ENCODE measurements around the gene GEMIN7. TPM values are rescaled to one million over a fixed set of nuclear protein-coding genes. Genes with fewer than 3 reads are reported as not detected.

The GEMIN7 gene
- total and polyA plus RNA-seq, 12 donors = 10.7 to 38.2 (median 14.8) TPM

GRCh38 chr19:45086480-45086879 is 7.4 kb downstream of the GEMIN7 start:
- Histone ChIP-seq H3K36me3 (peaks cover 0 to 72% (median 11%) of the 10 kb centered on the region in 9 donors), H3K9me3 (no peaks in the 10 kb centered on the region), H3K27me3 (no peaks in the 10 kb centered on the region), H3K4me3 (no peak overlapping the region), H3K27ac (no peak overlapping the region), H3K4me1 (peaks cover 4 to 13% (median 8%) of the 10 kb centered on the region in 9 donors)
- intact Hi-C loops (cut with DNase I) = no loop called here
- no peak for TF ChIP-seq CTCF (IDR thresholded peaks at IDR 0.05)
- ATAC-seq (no peak), DNase-seq (no peak)
- 95 to 97% methylated on average over 4 of the region's 4 CpGs for WGBS, 2 donors

GRCh38 chr19:45087531-45087930 is 8.5 kb downstream of the GEMIN7 start:
- H3K27me3 ChIP-seq = no peaks in the 10 kb centered on the region
- H3K4me1 ChIP-seq = peaks cover 4 to 20% (median 9%) of the 10 kb centered on the region in 9 donors
- 79 to 82% methylated on average over 11 of the region's 11 CpGs for WGBS, 2 donors
- intact Hi-C loops (cut with DNase I) = no loop called here
- DNase-seq = no peak
- H3K36me3 ChIP-seq = peaks cover 0 to 61% (median 3%) of the 10 kb centered on the region in 9 donors
- no peak for ATAC-seq
- H3K9me3 ChIP-seq = no peaks in the 10 kb centered on the region
- TF ChIP-seq CTCF (IDR thresholded peaks at IDR 0.05) = no peak
- no peak overlapping the region for H3K4me3 ChIP-seq
- H3K27ac ChIP-seq = no peak overlapping the region

GRCh38 chr19:45090034-45090433 is 11.0 kb downstream of the GEMIN7 start:
- Histone ChIP-seq H3K27ac (no peak overlapping the region), H3K4me3 (no peak overlapping the region), H3K4me1 (peaks cover 10 to 36% (median 27%) of the 10 kb centered on the region in 9 donors), H3K36me3 (peaks cover 0 to 48% (median 3%) of the 10 kb centered on the region in 9 donors), H3K27me3 (no peaks in the 10 kb centered on the region), H3K9me3 (no peaks in the 10 kb centered on the region)
- WGBS, 2 donors = 88 to 89% methylated on average over 17 of the region's 17 CpGs
- no peak for DNase-seq
- TF ChIP-seq CTCF (IDR thresholded peaks at IDR 0.05) = no peak
- ATAC-seq = no peak
- intact Hi-C loops (cut with DNase I) = loop anchor here in 3 of 10 donors (5.0 to 10.0 kb wide), 2 partner anchors 87 to 95 kb away; partner anchors contain the start of genes BLOC1S3 (in 2 of the 3) and TRAPPC6A (in 2 of the 3)

GRCh38 chr19:45090606-45091005 is 11.5 kb downstream of the GEMIN7 start:
- intact Hi-C loops (cut with DNase I) = loop anchor here in 4 of 10 donors (1.0 to 10.0 kb wide), 3 partner anchors 87 to 94 kb away; partner anchors contain the start of genes BLOC1S3 (in 3 of the 4) and TRAPPC6A (in 3 of the 4)
- TF ChIP-seq CTCF (IDR thresholded peaks at IDR 0.05) = no peak
- DNase-seq (no peak), ATAC-seq (no peak)
- H3K27me3 ChIP-seq = no peaks in the 10 kb centered on the region
- H3K9me3 ChIP-seq = no peaks in the 10 kb centered on the region
- peaks cover 10 to 42% (median 33%) of the 10 kb centered on the region in 9 donors for H3K4me1 ChIP-seq
- 47 to 49% methylated on average over 5 of the region's 5 CpGs for WGBS, 2 donors
- peak overlapping the region in 9 of 10 donors; percentile 30 to 99 (median 92) for H3K4me3 ChIP-seq
- peak overlapping the region in 3 of 10 donors; percentile 39 to 88 (median 49) for H3K27ac ChIP-seq
- peaks cover 0 to 44% (median 3%) of the 10 kb centered on the region in 9 donors for H3K36me3 ChIP-seq

Data from heart right ventricle (tissue), 16 donors.